NCI-H146 treated with DMSO at 0.1 percent for 48 hours (cell line): ENCODE results near the gene CCDC117.
"Not testable (repeated sequence)": the region's sequence is repeated elsewhere in the genome, so short reads cannot be mapped to it uniquely, and the experiment has no call there.

Source experiments
- DNase-seq: peaks from one replicate; lab custom pipeline; 2025; ENCODE audit not compliant: unreplicated experiment; lab: John Stamatoyannopoulos, UW

Gene CCDC117

GRCh38 chr22:28772633-28773460 is at the start of gene CCDC117:
TSS of gene CCDC117 (plus strand) at chr22:28772695. CDS start at chr22:28772850, 155 bp downstream.
- peak; percentile 79 for DNase-seq

- DNase-seq, result no peak
Measured at GRCh38 chr22:28728002-28728401, 44.5 kb upstream of the CCDC117 start.

- DNase-seq, result no peak
Measured at GRCh38 chr22:28728621-28729313, 43.7 kb upstream of the CCDC117 start.

- DNase-seq, result no peak
Measured at GRCh38 chr22:28730179-28730578, 42.3 kb upstream of the CCDC117 start.

- DNase-seq, result no peak
Measured at GRCh38 chr22:28734393-28734792, 38.1 kb upstream of the CCDC117 start.

GRCh38 chr22:28736301-28737155 is 36.0 kb upstream of the CCDC117 start:
- DNase-seq, result peak; percentile 87

- DNase-seq, result peak; percentile 20
Measured at GRCh38 chr22:28737701-28738100, 34.8 kb upstream of the CCDC117 start.

- not testable (repeated sequence) for DNase-seq
Measured at GRCh38 chr22:28738876-28739275, 33.6 kb upstream of the CCDC117 start.

- no peak for DNase-seq
Measured at GRCh38 chr22:28741200-28741784, 31.2 kb upstream of the CCDC117 start.

- peak; percentile 93 for DNase-seq
Measured at GRCh38 chr22:28741785-28742561, 30.5 kb upstream of the CCDC117 start, which contains the start of the genes CHEK2 and HSCB. TSS of gene CHEK2 (minus strand) at chr22:28741820. CDS start at chr22:28734721, 7,099 bp downstream. TSS of gene HSCB (plus strand) at chr22:28742039. CDS start at chr22:28742096, 57 bp downstream.

GRCh38 chr22:28742562-28742962 is 29.9 kb upstream of the CCDC117 start:
- no peak for DNase-seq

- no peak for DNase-seq
Measured at GRCh38 chr22:28743852-28744251, 28.6 kb upstream of the CCDC117 start.

- no peak for DNase-seq
Measured at GRCh38 chr22:28750471-28750881, 22.0 kb upstream of the CCDC117 start.

- not testable (repeated sequence) for DNase-seq
Measured at GRCh38 chr22:28754512-28754911, 18.0 kb upstream of the CCDC117 start.

GRCh38 chr22:28759861-28760560 is 12.5 kb upstream of the CCDC117 start:
- DNase-seq, result peak; percentile 84

- DNase-seq, result no peak
Measured at GRCh38 chr22:28761449-28761755, 11.1 kb upstream of the CCDC117 start.

GRCh38 chr22:28762000-28762399 is 10.5 kb upstream of the CCDC117 start:
- not testable (repeated sequence) for DNase-seq

- DNase-seq, result no peak
Measured at GRCh38 chr22:28766628-28767027, 5.9 kb upstream of the CCDC117 start.

- DNase-seq, result no peak
Measured at GRCh38 chr22:28768701-28769393, 3.6 kb upstream of the CCDC117 start.
